Fibroblast of lung (primary cell): ENCODE results near the gene HHAT. TPM values are rescaled to one million over a fixed set of nuclear protein-coding genes. Genes with fewer than 3 reads are reported as not detected.
A peak's percentile ranks its signal among the peaks of the same experiment; 100 is the strongest.

Experiments
- DNase-seq, 2 donors: peaks; one replicate each; pipeline versions ENCODE4 v3.0.0 to v3.0.0-alpha.2; 2010; ENCODE audit warnings: low read depth in 2 of 2
- H2AFZ ChIP-seq: 2 replicates; pipeline ENCODE4 v1.5.1; 2012; ENCODE audit warnings: low read length, control low read depth, inconsistent platforms
- H3K27ac ChIP-seq: 2 replicates; pipeline ENCODE4 v1.5.1; 2011; ENCODE audit warnings: low read length, control low read depth; ENCODE audit not compliant: insufficient read depth
- H3K27me3 ChIP-seq: 2 replicates; pipeline ENCODE4 v1.5.1; 2011; ENCODE audit warnings: mild to moderate bottlenecking, low read length; ENCODE audit not compliant: control insufficient read depth, insufficient read depth
- H3K36me3 ChIP-seq: 2 replicates; pipeline ENCODE4 v1.5.1; 2011; ENCODE audit warnings: low read length; ENCODE audit not compliant: control insufficient read depth, insufficient read depth
- H3K4me1 ChIP-seq: 2 replicates; pipeline ENCODE4 v1.5.1; 2011; ENCODE audit warnings: low read length; ENCODE audit not compliant: control insufficient read depth, insufficient read depth; ENCODE audit errors: extremely low read depth
- H3K4me2 ChIP-seq: 2 replicates; pipeline ENCODE4 v1.5.1; 2011; ENCODE audit warnings: low read length, control low read depth; ENCODE audit not compliant: insufficient read depth; ENCODE audit errors: extremely low read depth
- H3K4me3 ChIP-seq, 4 experiments: fragments of 200-600 bp in 1 of 4; sonication (generic) in 1 of 4; replicated peaks in 1 of 4; 2 replicates each; pipeline ENCODE4 v1.5.1; 2011 to 2016; ENCODE audit warnings: low read length in 4 of 4, low read depth in 3 of 4, mild to moderate bottlenecking in 3 of 4, control low read depth in 2 of 4, inconsistent platforms in 1 of 4, mixed read lengths in 1 of 4; ENCODE audit not compliant: insufficient read depth in 1 of 4; ENCODE audit errors: control extremely low read depth in 1 of 4
- H3K79me2 ChIP-seq: 2 replicates; pipeline ENCODE4 v1.5.1; 2012; ENCODE audit warnings: mild to moderate bottlenecking, low read length, inconsistent platforms; ENCODE audit not compliant: control insufficient read depth, insufficient read depth
- H3K9ac ChIP-seq: 2 replicates; pipeline ENCODE4 v1.5.1; 2011; ENCODE audit warnings: mild to moderate bottlenecking, low read length, control low read depth; ENCODE audit not compliant: insufficient read depth
- H3K9me3 ChIP-seq: 2 replicates; pipeline ENCODE4 v1.5.1; 2012; ENCODE audit warnings: low read depth, low read length; ENCODE audit not compliant: control insufficient read depth, insufficient read depth
- H4K20me1 ChIP-seq: 2 replicates; pipeline ENCODE4 v1.5.1; 2011; ENCODE audit warnings: low read length; ENCODE audit not compliant: control insufficient read depth, insufficient read depth; ENCODE audit errors: extremely low read depth
- CTCF ChIP-seq, 2 donors: IDR thresholded peaks in 1 of 2; conservative IDR thresholded peaks in 1 of 2; 1 replicate in 1 of 2; 2 replicates in 1 of 2; pipeline ENCODE4 v1.5.1; 2011 to 2012; ENCODE audit warnings: low read length in 2 of 2, control low read depth in 1 of 2, inconsistent platforms in 1 of 2, low read depth in 1 of 2, mild to moderate bottlenecking in 1 of 2
- EZH2 ChIP-seq: IDR thresholded peaks from 2 replicates; pipeline ENCODE4 v1.5.1; 2012; ENCODE audit warnings: low read length, control low read depth, mild to moderate bottlenecking; ENCODE audit errors: missing control alignments
- polyA plus RNA-seq, 2 donors: library from polyadenylated mRNA; depleted of rRNA in 1 of 2; stranded (reverse) in 1 of 2; unstranded in 1 of 2; fragments of >200 nt; gene quantifications; 2 replicates each; pipeline ENCODE4 v1.2.1, GENCODE V29; 2011 to 2012; ENCODE audit warnings: missing spikeins in 1 of 2
- total RNA-seq: library from RNA; depleted of rRNA; stranded (reverse); fragments of >200 nt; gene quantifications from 2 replicates; pipeline ENCODE4 v1.2.1, GENCODE V29; 2014

Gene HHAT
- total and polyA plus RNA-seq, 2 donors (not counting 1 experiment from before 2014, with no cell fraction given), result 3.6 to 4.8 TPM

GRCh38 chr1:210344706-210345105 lies 16.0 kb downstream of the HHAT start:
- H3K4me1 ChIP-seq, result peaks cover 2% of the 10 kb centered on the region
- H3K4me2 ChIP-seq, result no peak overlapping the region
- H3K4me3 ChIP-seq, result no peak overlapping the region
- no peaks in the 10 kb centered on the region for H4K20me1 ChIP-seq
- H3K36me3 ChIP-seq, result no peaks in the 10 kb centered on the region
- peak; percentile 23 to 24 for DNase-seq
- no peak overlapping the region for H2AFZ ChIP-seq
- no peaks in the 10 kb centered on the region for H3K79me2 ChIP-seq
- no peak overlapping the region for H3K27ac ChIP-seq
- H3K9ac ChIP-seq, result no peak overlapping the region
- no peaks in the 10 kb centered on the region for H3K9me3 ChIP-seq
- no peaks in the 10 kb centered on the region for H3K27me3 ChIP-seq
- TF ChIP-seq CTCF (conservative IDR thresholded peaks at IDR 0.05 in 1 of 2, IDR thresholded peaks at IDR 0.05 in 1 of 2; ENCODE audit: low read depth in 1 of 2, low read length in 2 of 2) (no peak), EZH2 (no peak)

GRCh38 chr1:210347112-210347511 lies 18.4 kb downstream of the HHAT start:
- H3K9ac ChIP-seq, result no peak overlapping the region
- no peak overlapping the region for H3K4me2 ChIP-seq
- H3K9me3 ChIP-seq, result no peaks in the 10 kb centered on the region
- no peak overlapping the region for H2AFZ ChIP-seq
- no peak overlapping the region for H3K4me3 ChIP-seq
- no peak for TF ChIP-seq CTCF (conservative IDR thresholded peaks at IDR 0.05 in 1 of 2, IDR thresholded peaks at IDR 0.05 in 1 of 2; ENCODE audit: low read depth in 1 of 2, low read length in 2 of 2)
- no peak overlapping the region for H3K27ac ChIP-seq
- peak in 1 of 2 donors; percentile 67 for DNase-seq
- peaks cover 2% of the 10 kb centered on the region for H3K4me1 ChIP-seq
- H3K27me3 ChIP-seq, result no peaks in the 10 kb centered on the region
- H3K36me3 ChIP-seq, result no peaks in the 10 kb centered on the region
- no peaks in the 10 kb centered on the region for H3K79me2 ChIP-seq
- no peaks in the 10 kb centered on the region for H4K20me1 ChIP-seq

- no peak for DNase-seq
- Histone ChIP-seq H3K36me3 (no peaks in the 10 kb centered on the region), H3K79me2 (no peaks in the 10 kb centered on the region), H3K27me3 (no peaks in the 10 kb centered on the region), H4K20me1 (no peaks in the 10 kb centered on the region), H2AFZ (no peak overlapping the region), H3K27ac (no peak overlapping the region), H3K4me3 (no peak overlapping the region), H3K4me1 (no peaks in the 10 kb centered on the region), H3K4me2 (no peak overlapping the region), H3K9ac (no peak overlapping the region), H3K9me3 (no peaks in the 10 kb centered on the region)
- no peak for TF ChIP-seq CTCF (conservative IDR thresholded peaks at IDR 0.05 in 1 of 2, IDR thresholded peaks at IDR 0.05 in 1 of 2; ENCODE audit: low read depth in 1 of 2, low read length in 2 of 2)
- no peak for TF ChIP-seq EZH2
Measured at GRCh38 chr1:210351496-210351895, 22.8 kb downstream of the HHAT start.
